NCI-H510A treated with DMSO at 0.1 percent for 48 hours (cell line): ENCODE results near the gene RAD51B.

Source experiments
- DNase-seq: peaks from one replicate; lab custom pipeline; 2025; lab: John Stamatoyannopoulos, UW

The RAD51B gene

DNA sequence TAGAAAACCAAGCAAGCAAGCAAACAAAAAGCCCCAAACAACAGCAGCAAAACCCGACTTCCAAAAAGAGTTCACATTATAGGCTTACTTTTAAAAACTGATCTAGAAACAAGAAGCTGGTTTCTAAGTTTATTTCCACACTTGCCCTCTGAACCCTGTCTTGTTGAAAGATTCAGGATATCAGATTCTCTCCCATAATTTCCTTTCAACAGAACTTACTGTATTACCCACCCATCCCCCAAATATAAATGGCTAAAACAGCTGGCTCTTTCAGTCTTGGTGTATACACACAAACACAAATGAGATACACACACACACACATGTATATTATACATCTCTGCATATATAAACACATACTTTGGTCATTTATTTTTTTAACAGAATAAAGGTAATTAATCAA is 512.4 kb downstream of the RAD51B start:
- no peak for DNase-seq

DNA sequence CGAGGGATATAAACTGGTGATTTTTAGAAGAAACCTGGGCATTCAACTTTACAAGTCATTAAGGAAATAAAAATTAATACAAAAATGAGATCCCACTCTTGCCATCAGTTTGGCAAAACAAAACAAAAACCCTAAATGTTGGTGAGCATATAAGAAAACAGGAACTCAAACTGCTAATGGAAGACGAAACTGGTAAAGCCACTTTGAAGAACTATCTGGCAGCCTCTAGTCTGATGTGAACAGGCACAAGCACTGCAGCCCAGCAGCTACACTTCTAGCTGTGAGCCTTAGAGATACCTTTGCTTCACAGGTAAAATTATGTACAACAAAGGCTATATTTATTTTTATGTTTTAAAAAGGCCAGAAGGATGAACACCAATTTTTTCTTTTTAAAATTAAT is 513.7 kb downstream of the RAD51B start:
- no peak for DNase-seq

DNA sequence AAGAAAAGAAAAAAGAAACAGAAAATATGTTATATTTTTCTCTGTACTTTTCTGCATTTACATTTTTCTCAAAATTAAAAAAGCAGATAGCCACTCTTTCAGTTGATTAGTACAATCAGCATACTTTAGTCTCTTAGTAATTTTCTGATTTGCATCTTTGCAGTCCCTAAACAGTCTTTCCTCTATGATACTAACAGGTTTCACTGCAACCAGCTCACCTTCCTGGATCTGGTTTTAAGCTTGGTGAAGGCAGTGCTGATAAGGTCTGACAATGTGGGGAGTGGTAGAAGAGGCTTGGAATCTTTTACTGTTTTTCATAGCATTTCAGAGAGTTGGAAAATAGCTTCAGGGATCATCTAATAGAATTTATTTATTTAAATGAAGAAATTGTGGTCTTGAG is 515.7 kb downstream of the RAD51B start:
- no peak for DNase-seq

DNA sequence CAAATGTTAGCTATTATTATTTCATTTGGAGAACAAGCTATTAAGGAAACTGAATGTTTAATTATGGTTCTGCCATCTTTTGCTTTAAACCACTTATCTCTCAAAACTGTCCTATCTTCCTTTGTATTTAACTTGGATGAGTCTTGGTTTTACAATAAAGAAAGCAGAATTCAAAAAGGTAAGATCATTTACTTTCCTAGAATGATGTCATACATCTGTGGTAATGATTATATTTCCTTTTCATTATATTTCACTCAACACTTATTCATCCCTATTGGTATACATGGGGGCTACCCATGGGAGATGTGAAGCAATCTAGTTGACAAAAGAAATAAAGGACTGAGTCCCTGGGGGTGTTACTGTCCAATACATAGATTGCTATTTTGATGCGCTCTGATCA is 516.6 kb downstream of the RAD51B start:
- no peak for DNase-seq

DNA sequence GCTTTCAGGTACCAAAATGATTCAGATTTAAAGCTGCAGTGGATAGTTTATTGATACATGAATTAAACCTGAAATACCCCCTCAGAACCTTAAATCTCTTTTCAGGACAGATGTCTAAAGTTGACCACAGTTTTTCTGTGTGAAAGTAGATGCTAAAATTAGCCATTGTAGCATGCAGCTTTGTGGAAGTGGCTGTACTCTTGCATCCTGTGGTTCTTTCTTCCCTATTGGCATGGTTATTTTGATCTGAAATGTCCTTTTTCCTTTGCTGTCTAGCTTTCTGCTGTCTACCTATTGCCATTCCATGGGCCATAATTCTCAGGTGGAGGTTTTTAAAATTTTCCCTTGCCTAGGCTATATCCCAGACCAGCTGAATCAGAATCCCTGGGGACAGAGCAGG is 517.7 kb downstream of the RAD51B start:
- DNase-seq, result no peak

DNA sequence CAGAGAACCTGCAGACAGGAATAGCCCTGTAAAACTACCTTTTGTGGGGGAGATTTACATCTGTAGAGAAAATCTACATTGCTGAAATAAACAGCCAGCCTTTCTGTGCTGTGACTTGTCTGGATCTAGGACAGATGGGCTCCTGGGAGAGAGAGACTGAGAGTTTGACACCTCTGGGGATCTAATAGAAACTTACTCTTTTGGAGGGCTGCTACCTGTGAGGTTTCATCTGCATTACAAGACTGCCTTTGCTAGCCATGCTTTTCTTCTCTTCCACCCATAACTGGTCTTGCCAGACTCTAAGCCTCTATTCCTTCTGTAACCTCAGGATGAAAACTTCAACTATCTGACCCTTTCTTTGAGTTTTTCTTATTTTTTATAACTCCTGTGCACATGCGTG is 520.7 kb downstream of the RAD51B start:
- DNase-seq, result no peak

DNA sequence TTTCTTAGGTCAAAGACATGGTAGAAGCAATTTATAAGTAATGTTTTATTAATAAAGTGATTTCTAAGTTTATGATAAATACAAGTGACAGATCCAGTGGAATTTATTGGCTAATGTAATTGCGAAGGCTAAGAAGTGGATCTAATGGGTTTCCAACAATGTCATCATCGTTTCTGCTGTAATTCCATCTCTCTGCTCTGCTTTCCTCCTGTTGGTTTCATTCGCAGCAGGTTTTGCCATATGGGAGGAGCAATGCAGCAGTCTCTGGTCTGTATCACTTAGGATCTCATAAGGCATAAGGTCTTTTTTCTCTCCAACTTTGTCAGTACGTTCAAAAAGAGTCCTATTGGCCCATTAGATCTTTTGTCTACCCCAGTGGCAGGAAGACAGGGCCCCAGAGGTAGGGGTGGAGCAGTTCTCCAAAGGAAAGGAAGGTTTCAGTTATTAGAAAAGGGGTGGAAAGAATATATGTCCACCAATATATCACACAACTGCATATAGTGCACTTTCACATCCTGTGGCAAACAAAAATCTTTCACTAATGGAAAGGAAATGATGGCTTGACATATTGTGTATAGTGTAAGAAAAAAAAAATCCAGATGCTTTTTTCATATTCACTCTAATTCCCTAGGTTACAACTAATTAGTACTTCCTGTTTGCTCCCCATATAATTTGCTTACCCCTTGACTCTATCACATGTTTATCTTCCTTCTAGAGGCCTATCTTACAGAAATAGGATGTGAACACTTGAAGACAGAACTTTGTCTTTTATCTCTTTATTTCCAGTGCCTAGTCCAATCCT is 522.0 kb downstream of the RAD51B start:
- no peak for DNase-seq

DNA sequence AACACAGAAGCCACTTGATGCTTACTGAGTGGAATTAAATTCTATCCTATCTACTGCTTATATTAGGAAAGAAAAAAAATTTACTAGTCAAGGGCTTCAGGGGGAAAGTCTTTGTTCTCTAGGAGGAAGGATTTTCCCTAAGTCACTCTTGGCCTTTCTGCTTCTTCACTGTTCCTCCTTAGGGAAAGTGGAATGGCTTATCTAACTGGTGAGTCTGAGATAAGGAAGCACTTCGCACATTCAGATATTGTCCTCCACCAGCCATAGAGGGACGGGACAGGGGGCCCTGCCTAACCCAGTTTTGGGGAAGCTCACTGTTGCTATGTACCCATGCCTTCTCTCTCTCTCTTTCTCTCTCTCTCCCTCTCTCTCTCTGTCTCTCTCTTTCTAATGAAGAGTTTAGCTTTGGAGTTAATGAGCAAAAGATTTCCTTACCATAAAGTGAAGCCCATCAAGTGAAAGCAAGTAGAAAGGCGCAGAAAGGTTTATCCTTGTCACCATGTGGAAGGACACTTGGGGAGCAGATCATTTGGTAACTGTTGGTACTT is 522.7 kb downstream of the RAD51B start:
- no peak for DNase-seq

DNA sequence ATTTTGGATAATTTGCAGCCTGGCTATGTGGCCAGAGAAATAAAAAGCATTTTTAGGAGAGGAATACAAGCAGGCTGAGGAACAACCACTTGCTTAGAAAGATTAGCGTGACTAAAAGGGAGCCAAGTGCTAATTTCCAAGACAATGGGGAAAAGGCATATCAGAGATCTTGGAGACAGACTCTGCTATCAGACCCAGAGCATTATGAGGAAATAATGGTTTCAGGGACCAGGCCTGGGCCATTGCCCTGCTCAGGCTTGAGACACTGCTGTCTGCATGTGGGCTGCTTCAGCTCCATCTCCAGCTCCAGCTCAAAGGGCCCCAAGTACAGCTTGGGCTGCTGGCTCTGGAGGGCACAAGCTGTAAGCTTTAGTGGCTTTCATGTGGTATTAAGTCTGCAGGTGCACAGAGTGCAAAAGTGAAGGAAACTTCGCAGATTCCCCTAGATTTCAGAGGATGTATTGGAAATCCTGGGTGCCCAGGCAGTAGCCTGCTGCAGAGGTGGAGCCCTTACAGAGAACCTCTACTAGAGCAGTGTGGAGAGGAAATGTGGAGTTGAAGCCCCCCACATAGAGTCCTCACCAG is 524.0 kb downstream of the RAD51B start:
- no peak for DNase-seq

DNA sequence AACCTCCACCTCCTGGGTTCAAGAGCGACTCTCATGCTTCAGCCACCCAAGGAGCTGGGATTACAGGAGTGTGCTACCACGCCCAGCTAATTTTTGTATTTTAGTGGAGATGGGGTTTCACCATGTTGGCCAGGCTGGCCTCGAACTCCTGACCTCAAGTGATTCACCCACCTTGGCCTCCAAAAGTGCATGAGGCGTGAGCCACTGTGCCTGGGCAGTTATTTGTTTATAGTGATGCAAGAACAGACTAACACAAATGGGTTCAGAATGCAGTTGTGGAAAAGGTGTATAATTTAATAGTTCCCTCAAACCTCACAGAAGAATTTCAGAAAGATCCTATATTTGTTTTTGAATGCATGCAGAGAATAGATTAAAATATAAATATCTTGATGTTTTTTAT is 526.2 kb downstream of the RAD51B start:
- no peak for DNase-seq

DNA sequence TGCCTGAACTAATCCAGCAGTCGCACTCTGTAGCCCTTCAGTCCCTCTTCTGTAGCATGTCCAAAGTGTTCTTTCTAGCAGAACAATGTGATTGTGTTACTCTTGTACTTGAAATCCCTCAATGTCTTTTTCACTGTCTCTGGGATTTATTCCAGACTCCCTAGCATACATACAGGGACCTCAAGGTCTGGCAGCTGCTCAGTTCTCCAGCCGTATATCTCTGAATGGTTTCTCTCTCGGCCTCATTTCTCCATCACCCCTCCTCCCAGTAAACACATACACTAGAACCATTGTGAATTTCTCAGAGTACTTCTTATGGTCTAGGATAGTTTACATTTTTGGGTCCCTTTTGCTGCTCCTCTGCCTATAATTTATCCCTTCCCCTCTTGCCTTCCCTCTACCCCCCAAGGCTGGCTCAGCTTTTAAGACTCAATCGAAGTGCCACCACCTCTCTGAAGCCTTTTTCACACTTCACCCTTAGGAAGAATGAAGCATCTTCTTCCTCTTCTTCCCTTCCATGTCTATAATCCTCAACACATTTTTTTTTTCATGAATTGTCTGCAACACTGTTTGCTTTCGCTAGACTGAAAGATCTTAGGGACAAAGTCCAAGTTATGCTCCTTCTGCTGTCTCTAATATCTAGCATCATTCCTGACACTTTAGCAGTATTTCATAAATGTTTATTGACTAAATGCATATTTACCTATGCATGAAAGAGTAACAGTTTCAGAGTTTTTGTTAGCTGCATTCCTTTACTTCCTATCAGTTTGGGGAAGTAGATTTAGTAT is 527.2 kb downstream of the RAD51B start:
- DNase-seq, result no peak

DNA sequence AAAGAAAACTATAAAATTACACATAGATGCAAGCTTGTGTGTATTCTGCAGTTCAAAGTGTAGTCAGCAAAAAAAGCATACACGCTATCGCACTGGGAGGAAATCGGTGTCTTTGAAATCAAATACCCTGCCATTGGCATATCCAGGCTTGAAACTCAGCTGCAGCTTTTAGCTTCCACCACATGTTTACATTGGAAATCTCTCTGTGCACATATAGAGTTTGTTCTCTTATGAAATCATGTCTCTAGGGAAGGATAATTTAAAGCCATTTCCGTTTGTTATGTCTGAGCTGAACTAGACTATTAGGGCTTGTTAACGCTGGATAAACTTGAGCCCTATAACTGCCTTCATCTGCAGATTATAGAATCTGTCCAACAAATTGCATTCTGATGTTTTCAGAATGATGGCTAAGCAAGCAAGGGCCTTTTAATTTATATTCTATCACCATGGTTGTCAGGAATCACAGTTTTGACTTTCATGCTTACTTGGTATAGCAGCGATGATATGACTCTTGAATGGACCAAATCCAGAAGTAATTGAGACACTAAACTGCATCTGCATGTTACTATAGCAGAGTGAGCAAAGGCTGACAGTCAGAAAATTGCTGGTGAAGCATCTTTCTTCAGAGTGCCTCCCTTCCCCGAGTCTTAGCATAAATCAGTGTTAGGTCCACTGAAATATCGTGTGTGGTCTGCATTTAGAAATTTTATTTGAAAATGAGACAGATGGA is 530.5 kb downstream of the RAD51B start:
- peak; percentile 73 for DNase-seq

DNA sequence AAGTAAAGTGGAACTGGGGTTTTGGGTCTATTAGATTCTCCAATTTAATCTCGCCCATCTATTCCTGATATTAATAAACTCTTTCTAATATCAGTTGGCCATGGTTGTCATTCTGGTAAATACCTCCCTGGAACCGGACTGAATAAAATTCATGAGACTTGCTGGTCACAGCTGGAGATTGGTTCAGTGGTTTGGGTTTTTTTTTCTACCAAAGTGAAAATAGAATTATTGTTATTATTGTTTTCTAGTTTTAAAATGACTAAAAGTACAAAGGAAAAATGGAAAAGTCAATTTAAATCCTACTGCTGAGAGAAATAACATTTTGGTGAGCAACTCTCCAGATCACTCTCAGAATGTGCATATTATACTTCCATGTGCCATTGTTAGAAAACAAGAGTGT is 535.8 kb downstream of the RAD51B start:
- no peak for DNase-seq

DNA sequence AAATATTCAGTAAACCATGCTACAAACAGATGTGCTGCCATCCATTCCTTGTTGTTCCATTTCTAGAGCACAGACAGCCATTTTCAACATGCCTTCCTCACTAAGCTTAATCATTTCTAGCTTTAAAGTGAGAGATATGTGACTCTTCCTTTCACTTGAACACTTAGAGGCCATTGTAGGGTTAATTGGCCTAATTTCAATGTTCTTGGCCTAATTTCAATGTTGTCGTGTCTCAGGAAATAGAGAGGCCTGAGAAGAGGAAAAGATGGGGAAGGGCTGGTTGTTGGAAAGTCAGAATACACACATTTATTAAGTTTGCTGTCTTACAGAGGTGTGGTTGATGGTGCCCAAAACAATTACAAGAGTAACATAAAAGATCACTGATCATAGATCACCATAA is 538.2 kb downstream of the RAD51B start:
- DNase-seq, result no peak

DNA sequence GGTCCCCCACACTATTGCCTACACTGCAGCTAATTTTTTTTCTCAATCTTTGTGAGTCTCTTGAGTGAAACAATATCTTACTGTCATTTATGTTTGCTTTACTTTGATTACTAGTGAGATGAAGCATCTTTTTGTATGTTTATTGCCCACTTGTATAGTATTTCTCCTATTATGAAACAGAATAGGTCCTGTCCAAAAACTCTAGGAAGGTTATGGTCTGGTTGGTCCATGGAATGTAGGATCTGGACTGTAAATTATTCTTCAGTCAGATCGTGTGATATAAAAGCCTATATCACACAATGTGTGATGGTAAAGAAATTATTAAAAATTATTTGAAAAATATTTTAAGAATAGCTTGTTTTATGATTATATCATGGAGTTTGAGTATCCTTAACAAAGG is 538.9 kb downstream of the RAD51B start:
- no peak for DNase-seq

DNA sequence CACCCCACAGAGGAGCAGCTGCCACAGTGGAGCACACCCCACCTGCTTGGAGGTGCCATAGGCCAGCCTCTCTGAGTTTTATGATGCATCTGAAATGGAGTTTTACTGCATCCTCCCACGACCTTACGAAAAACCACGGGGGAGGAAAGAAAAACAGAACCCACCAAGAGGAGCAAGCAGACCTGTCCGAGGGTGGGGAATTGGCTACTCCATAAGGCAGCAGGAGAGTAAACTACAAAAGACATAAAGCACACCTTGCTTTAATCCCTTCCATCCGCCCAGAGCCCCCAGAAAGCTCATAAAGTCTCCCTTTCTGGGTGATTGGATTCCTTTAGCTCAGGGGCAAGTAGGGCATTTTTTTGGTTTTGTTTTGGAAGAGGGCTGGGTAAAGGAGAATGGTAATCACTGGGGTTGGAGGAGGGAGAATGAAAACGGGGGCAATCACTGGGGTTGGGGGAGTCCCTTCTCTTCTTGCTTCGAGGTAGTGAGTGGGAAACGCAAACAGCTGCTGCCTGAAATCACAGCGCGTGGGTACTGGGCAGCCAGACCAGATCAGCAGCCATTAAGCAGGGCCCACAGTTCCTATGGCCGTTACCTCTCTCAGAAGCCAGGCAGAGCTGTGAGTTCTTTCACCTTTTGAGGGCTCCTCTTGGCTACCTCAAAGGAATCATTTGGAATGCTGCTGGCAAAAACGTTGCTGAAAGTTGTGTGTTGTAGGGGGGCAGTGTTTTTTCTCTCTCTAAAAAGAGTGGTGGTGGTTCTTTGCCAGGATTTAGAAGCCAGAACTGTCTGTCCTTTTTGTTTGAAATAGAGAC is 539.6 kb downstream of the RAD51B start:
- DNase-seq, result no peak

DNA sequence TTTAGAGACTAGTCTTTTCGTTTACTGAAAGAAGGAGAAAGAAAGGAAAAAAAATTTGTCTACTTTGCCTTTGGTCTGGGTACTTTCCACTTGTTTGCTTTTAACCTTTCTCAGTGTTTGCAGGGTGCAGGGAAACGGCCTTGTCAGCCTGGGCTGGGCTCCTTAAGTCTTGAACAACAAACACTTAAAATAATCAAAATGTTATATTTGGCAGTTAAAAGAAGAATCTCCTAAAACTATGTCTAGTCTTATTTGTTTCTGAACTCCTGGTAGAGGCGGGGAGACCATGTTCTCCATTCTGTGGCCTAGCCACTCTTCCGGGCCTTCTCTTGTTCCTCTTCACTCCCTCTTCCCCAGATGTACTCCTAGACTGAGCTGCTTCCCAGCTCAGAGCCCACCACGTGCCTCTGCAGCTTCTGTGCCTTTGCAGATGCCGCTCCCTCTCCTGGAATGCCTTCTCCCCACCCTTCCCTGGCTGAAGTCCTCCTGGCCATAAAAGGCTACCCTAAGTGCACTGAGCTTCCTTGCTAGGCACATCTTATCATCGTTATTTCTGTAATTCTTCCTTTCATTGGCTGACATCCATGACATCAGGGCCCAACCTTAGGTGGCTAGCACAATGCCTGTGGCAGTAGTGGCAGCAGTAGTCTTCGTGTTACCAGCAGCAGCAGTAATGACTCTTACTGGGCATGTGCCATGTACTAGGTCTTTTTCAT is 540.4 kb downstream of the RAD51B start:
- DNase-seq, result no peak

DNA sequence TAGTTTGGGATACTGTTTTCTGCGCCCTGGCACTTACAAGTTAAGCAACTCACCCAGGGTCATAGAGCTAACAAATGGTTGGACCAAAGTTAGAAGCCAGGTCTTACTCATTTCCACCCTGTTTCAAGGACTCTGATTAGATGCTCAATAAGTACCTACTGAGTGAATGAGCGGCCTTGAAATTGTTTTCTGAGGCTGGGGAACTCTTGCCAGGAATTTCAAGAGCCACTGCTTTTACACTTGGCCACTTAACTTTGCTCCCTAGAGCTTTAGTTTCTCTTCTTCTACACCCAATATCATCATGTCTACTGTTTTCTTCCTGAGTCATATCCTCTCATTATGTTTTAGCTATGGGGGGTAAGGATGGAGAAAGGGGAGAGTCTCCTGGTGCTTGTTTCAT is 541.7 kb downstream of the RAD51B start:
- DNase-seq, result no peak

DNA sequence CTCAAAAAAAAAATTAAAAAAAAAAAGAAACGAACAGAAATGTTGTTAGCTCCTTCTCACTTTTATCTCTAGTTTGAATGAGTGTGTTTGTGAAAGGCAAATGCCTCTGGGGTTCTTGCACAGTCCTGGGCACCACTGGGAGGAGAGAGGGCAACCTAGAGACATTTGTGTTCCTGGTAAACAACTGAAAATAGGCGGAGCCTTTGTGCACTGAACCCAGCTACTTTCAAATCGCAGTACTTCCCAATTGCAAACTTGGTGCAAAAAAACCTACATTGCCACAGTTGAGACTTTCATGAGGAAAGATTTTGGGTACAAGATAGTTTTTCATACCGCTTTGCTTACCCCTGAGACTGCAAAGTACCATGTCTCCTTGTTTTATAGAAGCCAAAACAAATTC is 543.3 kb downstream of the RAD51B start:
- DNase-seq, result no peak

DNA sequence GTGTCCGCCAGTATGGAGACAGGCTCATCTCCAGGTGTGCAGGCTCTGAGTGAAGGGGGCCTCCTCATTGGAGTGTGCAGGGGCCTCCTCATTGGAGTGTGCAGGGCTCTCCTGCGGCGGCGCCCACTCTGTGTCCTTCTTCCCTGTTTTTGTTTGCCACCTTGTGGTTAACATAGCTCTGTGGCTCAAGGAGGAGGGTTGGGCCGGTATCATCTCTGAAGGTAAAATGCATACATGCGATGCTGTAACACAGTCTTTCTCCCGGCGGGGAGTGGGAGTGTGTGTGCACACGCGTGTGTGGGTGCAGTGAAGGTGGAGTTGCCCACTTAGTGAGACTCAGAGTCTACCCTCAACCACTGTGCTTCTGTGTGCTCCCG is 543.9 kb downstream of the RAD51B start:
- DNase-seq, result no peak
